Fibroblast of villous mesenchyme (primary cell): ENCODE results near the gene ENGASE. TPM values are rescaled to one million over a fixed set of nuclear protein-coding genes. Genes with fewer than 3 reads are reported as not detected.

Source experiments
- DNase-seq: peaks from one replicate; pipeline ENCODE4 v3.0.0-alpha.2; 2010; ENCODE audit warnings: low read depth
- H3K4me3 ChIP-seq: 2 replicates; pipeline ENCODE4 v1.5.1; 2011; ENCODE audit warnings: low read depth, mild to moderate bottlenecking, low read length
- CTCF ChIP-seq: IDR thresholded peaks from 2 replicates; pipeline ENCODE4 v1.5.1; 2012; ENCODE audit warnings: low read depth, mild to moderate bottlenecking, low read length; ENCODE audit not compliant: insufficient read depth
- total RNA-seq: library from RNA; depleted of rRNA; stranded (reverse); fragments of >200 nt; gene quantifications from 2 replicates; pipeline ENCODE4 v1.2.3, GENCODE V29; 2012

The ENGASE gene
- total RNA-seq, 1 donor: 11.2 TPM

- no peak for TF ChIP-seq CTCF
- DNase-seq: no peak
- no peak overlapping the region for H3K4me3 ChIP-seq
Measured at GRCh38 chr17:79131274-79131635, 56.6 kb downstream of the ENGASE start.

GRCh38 chr17:79131701-79132100 is 57.1 kb downstream of the ENGASE start:
- H3K4me3 ChIP-seq: no peak overlapping the region
- TF ChIP-seq CTCF: no peak
- no peak for DNase-seq

- DNase-seq: no peak
Measured at GRCh38 chr17:79132271-79133064, 57.8 kb downstream of the ENGASE start.

GRCh38 chr17:79133214-79133613 is 58.6 kb downstream of the ENGASE start:
- no peak for TF ChIP-seq CTCF
- DNase-seq: no peak
- H3K4me3 ChIP-seq: no peak overlapping the region

More at GRCh38 chr17:79132271-79133064, 57.8 kb downstream of the ENGASE start:
- H3K4me3 ChIP-seq: no peak overlapping the region
- TF ChIP-seq CTCF: no peak

GRCh38 chr17:79133985-79134384 is 59.4 kb downstream of the ENGASE start:
- no peak for DNase-seq
- no peak for TF ChIP-seq CTCF
- H3K4me3 ChIP-seq: no peak overlapping the region

GRCh38 chr17:79135011-79135410 is 60.4 kb downstream of the ENGASE start:
- DNase-seq: no peak
- no peak overlapping the region for H3K4me3 ChIP-seq
- TF ChIP-seq CTCF: no peak
